ENCODE measurements around the gene AQP6.

Gene AQP6

GRCh38 chr12:50006280-50006679 is 33.5 kb downstream of the AQP6 start:
- no peak overlapping the region for H3K4me3 ChIP-seq (ENCODE audit: control insufficient read depth, low read depth, low read length)
- no peak for TF ChIP-seq CTCF (conservative IDR thresholded peaks at IDR 0.05; ENCODE audit: control insufficient read depth, insufficient read depth, low read depth, low read length)
- no peak for DNase-seq (ENCODE audit: low read depth)

- DNase-seq (ENCODE audit: low read depth): peak; percentile 52
- no peak for TF ChIP-seq CTCF (conservative IDR thresholded peaks at IDR 0.05; ENCODE audit: control insufficient read depth, insufficient read depth, low read depth, low read length)
- no peak overlapping the region for H3K4me3 ChIP-seq (ENCODE audit: control insufficient read depth, low read depth, low read length)
Observed at GRCh38 chr12:50006754-50007442, 34.2 kb downstream of the AQP6 start.

- no peak for DNase-seq (ENCODE audit: low read depth)
- no peak for TF ChIP-seq CTCF (conservative IDR thresholded peaks at IDR 0.05; ENCODE audit: control insufficient read depth, insufficient read depth, low read depth, low read length)
- H3K4me3 ChIP-seq (ENCODE audit: control insufficient read depth, low read depth, low read length): no peak overlapping the region
Observed at GRCh38 chr12:50013361-50014147, 40.8 kb downstream of the AQP6 start.

- no peak for TF ChIP-seq CTCF (conservative IDR thresholded peaks at IDR 0.05; ENCODE audit: control insufficient read depth, insufficient read depth, low read depth, low read length)
- no peak overlapping the region for H3K4me3 ChIP-seq (ENCODE audit: control insufficient read depth, low read depth, low read length)
- DNase-seq (ENCODE audit: low read depth): no peak
Observed at GRCh38 chr12:50014342-50014741, 41.6 kb downstream of the AQP6 start.

GRCh38 chr12:50016501-50017475 is 44.0 kb downstream of the AQP6 start:
- H3K4me3 ChIP-seq (ENCODE audit: control insufficient read depth, low read depth, low read length): no peak overlapping the region
- no peak for TF ChIP-seq CTCF (conservative IDR thresholded peaks at IDR 0.05; ENCODE audit: control insufficient read depth, insufficient read depth, low read depth, low read length)
- DNase-seq (ENCODE audit: low read depth): peak; percentile 96

GRCh38 chr12:50017641-50018040 is 44.9 kb downstream of the AQP6 start:
- H3K4me3 ChIP-seq (ENCODE audit: control insufficient read depth, low read depth, low read length): no peak overlapping the region
- DNase-seq (ENCODE audit: low read depth): peak; percentile 66
- TF ChIP-seq CTCF (conservative IDR thresholded peaks at IDR 0.05; ENCODE audit: control insufficient read depth, insufficient read depth, low read depth, low read length): no peak
